GM12878 (cell line): ENCODE data around the gene CEP128. TPM values are rescaled to one million over a fixed set of nuclear protein-coding genes. Genes with fewer than 3 reads are reported as not detected.

Experiments used
- ATAC-seq: fragments of 200-7000 bp; cut with Tn5 transposase; 3 replicates; pipeline ENCODE4 v1.9.1; 2020; ENCODE audit warnings: mild to moderate bottlenecking, moderate library complexity
- BruUV-seq: library from RNA; stranded (reverse); fragments of 400-500 nt; replicated peaks from 2 replicates; lab custom pipeline; 2021; lab: Mats Ljungman, UMichigan
- CTCF ChIA-PET: fragments of 300-600 bp; sonication (Branson Sonifier 250); formaldehyde crosslinking; extraction: SDS; loops from one replicate; lab custom pipeline; 2021; ENCODE audit warnings: inconsistent platforms; lab: Yijun Ruan, JAX
- POLR2A ChIA-PET: fragments of 350-600 bp; formaldehyde crosslinking; extraction: SDS; loops from one replicate; lab custom pipeline; 2021; ENCODE audit warnings: inconsistent platforms; lab: Charles Lee
- RAD21 ChIA-PET: fragments of 300-600 bp; sonication (Branson Sonifier 250); formaldehyde crosslinking; loops from one replicate; lab custom pipeline; 2023; ENCODE audit warnings: antibody characterized with exemption; ENCODE audit not compliant: unreplicated experiment; lab: Charles Lee
- SMC1A ChIA-PET: fragments of 300-600 bp; sonication (Branson Sonifier 250); formaldehyde crosslinking; loops from one replicate; lab custom pipeline; 2023; ENCODE audit not compliant: unreplicated experiment, uncharacterized antibody; lab: Charles Lee
- DNase-seq: peaks from one replicate; pipeline ENCODE4 v3.0.0-alpha.2; 2011; ENCODE audit warnings: low read depth, low spot score
- FAIRE-seq: peaks from 3 replicates; lab custom pipeline; 2011; peaks lifted over from hg19 to GRCh38; lab: Jason Lieb, UNC
- H2AFZ ChIP-seq: 2 replicates; pipeline ENCODE4 v1.6.0; 2011; ENCODE audit warnings: low read depth, low read length, control low read depth; ENCODE audit not compliant: control insufficient read depth
- H3K27ac ChIP-seq: 2 replicates; pipeline ENCODE4 v1.5.1; 2011; ENCODE audit warnings: control low read depth; ENCODE audit not compliant: control insufficient read depth, insufficient read depth
- H3K27me3 ChIP-seq, 2 experiments: replicated peaks in 1 of 2; 2 replicates each; pipeline versions ENCODE4 v1.6.0 to v1.6.1; 2011; ENCODE audit warnings: low read length in 1 of 2; ENCODE audit not compliant: control insufficient read depth in 2 of 2, insufficient read depth in 2 of 2
- H3K36me3 ChIP-seq, 2 experiments: 2 replicates each; pipeline ENCODE4 v1.5.1; 2011; ENCODE audit warnings: low read length in 1 of 2; ENCODE audit not compliant: control insufficient read depth in 2 of 2, insufficient read depth in 2 of 2
- H3K4me1 ChIP-seq: 2 replicates; pipeline ENCODE4 v1.6.1; 2011; ENCODE audit warnings: mild to moderate bottlenecking, low read length, moderate library complexity, mixed read lengths; ENCODE audit not compliant: control insufficient read depth, insufficient read depth
- H3K4me2 ChIP-seq: 2 replicates; pipeline ENCODE4 v1.6.0; 2011; ENCODE audit warnings: control low read depth; ENCODE audit not compliant: control insufficient read depth, insufficient read depth
- H3K4me3 ChIP-seq: fragments of 200-600 bp; sonication (generic); 2 replicates; pipeline ENCODE4 v1.5.1; 2016
- H3K79me2 ChIP-seq: 2 replicates; pipeline ENCODE4 v1.6.0; 2011; ENCODE audit warnings: low read length; ENCODE audit not compliant: control insufficient read depth, insufficient read depth
- H3K9ac ChIP-seq: 2 replicates; pipeline ENCODE4 v1.8.0; 2011; ENCODE audit warnings: low read length, control low read depth, mixed read lengths; ENCODE audit not compliant: control insufficient read depth, insufficient read depth
- H3K9me3 ChIP-seq: replicated peaks from 3 replicates; pipeline ENCODE4 v1.5.1; 2011; ENCODE audit warnings: mild to moderate bottlenecking, low read length; ENCODE audit not compliant: control insufficient read depth, insufficient read depth
- H4K20me1 ChIP-seq: 2 replicates; pipeline ENCODE4 v1.6.0; 2011; ENCODE audit not compliant: control insufficient read depth, insufficient read depth
- ATF7 ChIP-seq: fragments of 450-650 bp; IDR thresholded peaks from 2 replicates; pipeline ENCODE4 v1.6.1; 2016; ENCODE audit warnings: low read depth, mild to moderate bottlenecking
- BRCA1 ChIP-seq: IDR thresholded peaks from 2 replicates; pipeline ENCODE4 v1.6.1; 2011; ENCODE audit warnings: low read depth, low read length, improper control_type of control experiment
- EGR1 ChIP-seq, 2 experiments: IDR thresholded peaks; 1 replicate in 1 of 2; 2 replicates in 1 of 2; pipeline ENCODE4 v1.6.1; 2011 to 2012; ENCODE audit warnings: low read depth in 2 of 2, low read length in 2 of 2, borderline replicate concordance in 1 of 2, mild to moderate bottlenecking in 1 of 2, moderate library complexity in 1 of 2
- EZH2 ChIP-seq: IDR thresholded peaks from 2 replicates; pipeline ENCODE4 v1.6.1; 2012; ENCODE audit warnings: low read depth, mild to moderate bottlenecking, control low read depth, inconsistent platforms, low read length, borderline replicate concordance; ENCODE audit not compliant: control insufficient read depth
- IRF3 ChIP-seq: fragments of 450-650 bp; IDR thresholded peaks from 2 replicates; pipeline ENCODE4 v1.6.1; 2014; ENCODE audit warnings: mild to moderate bottlenecking
- IRF4 ChIP-seq: IDR thresholded peaks from 2 replicates; pipeline ENCODE4 v1.6.1; 2011; ENCODE audit warnings: low read depth, low read length
- IRF5 ChIP-seq: fragments of 450-650 bp; IDR thresholded peaks from 2 replicates; pipeline ENCODE4 v1.6.1; 2017; ENCODE audit warnings: borderline replicate concordance
- KLF5 ChIP-seq: fragments of 450-650 bp; IDR thresholded peaks from 2 replicates; pipeline ENCODE4 v1.6.1; 2014; ENCODE audit warnings: mild to moderate bottlenecking; ENCODE audit not compliant: partially characterized antibody
- LARP7 ChIP-seq: fragments of 450-650 bp; IDR thresholded peaks from 2 replicates; pipeline ENCODE4 v1.6.1; 2017; ENCODE audit warnings: mild to moderate bottlenecking
- RELB ChIP-seq: fragments of 450-650 bp; IDR thresholded peaks from 2 replicates; pipeline ENCODE4 v1.6.1; 2017; ENCODE audit warnings: low read depth, mild to moderate bottlenecking, moderate library complexity
- RUNX3 ChIP-seq: IDR thresholded peaks from 2 replicates; pipeline ENCODE4 v1.6.1; 2012; ENCODE audit warnings: low read length, inconsistent platforms
- SMAD5 ChIP-seq: IDR thresholded peaks from 2 replicates; pipeline ENCODE4 v1.6.1; 2016; ENCODE audit warnings: antibody characterized with exemption, low read depth
- SUPT20H ChIP-seq: IDR thresholded peaks from 2 replicates; pipeline ENCODE4 v1.6.1; 2011; ENCODE audit warnings: low read depth, mild to moderate bottlenecking, low read length, moderate library complexity, borderline replicate concordance; ENCODE audit not compliant: control insufficient read depth
- TCF7 ChIP-seq: IDR thresholded peaks from 2 replicates; pipeline ENCODE4 v1.6.1; 2014; ENCODE audit warnings: antibody characterized with exemption, borderline replicate concordance
- WGBS: methylation state at CpG from one replicate; pipeline ENCODE4 v1.1.6; 2016; ENCODE audit warnings: low lambda C conversion rate; ENCODE audit not compliant: insufficient replicate concordance, insufficient coverage; ENCODE audit errors: missing lambda C conversion rate; 5-methylcytosine and 5-hydroxymethylcytosine counted together
- in situ Hi-C: fragments of 300-500 bp; cut with MboI; formaldehyde crosslinking; loops from 9 replicates; pipeline ENCODE4 v1.14.3; 2018; ENCODE audit warnings: mixed read lengths
- intact Hi-C: fragments of 100-400 bp; cut with micrococcal nuclease; formaldehyde crosslinking; loops from one replicate; pipeline ENCODE4 v1.14.2; 2022; ENCODE audit not compliant: unreplicated experiment
- polyA plus RNA-seq, 11 experiments: library from polyadenylated mRNA; depleted of rRNA in 4 of 11; unstranded in 6 of 11; stranded (reverse) in 5 of 11; fragments of >200 nt; fragmentation: Nextera tagmentation in 4 of 11; fragmentation: Illumina TruSeq in 1 of 11; extraction: Ambion mirVana in 4 of 11; extraction: Trizol in 1 of 11; gene quantifications; 1 replicate in 1 of 11; 2 replicates in 10 of 11; pipeline versions ENCODE4 v1.2.1 to v1.2.3, GENCODE V29; 2011 to 2016; ENCODE audit warnings: inconsistent platforms in 2 of 11, missing spikeins in 2 of 11, low read depth in 1 of 11
- total RNA-seq, 4 experiments: library from RNA; depleted of rRNA in 3 of 4; stranded (reverse); fragments of >200 nt in 3 of 4; fragmentation: Illumina TruSeq in 1 of 4; extraction: Trizol in 1 of 4; gene quantifications; 2 replicates each; pipeline versions ENCODE4 v1.2.1 to v1.2.3, GENCODE V29; 2013 to 2021

Gene CEP128
- total and polyA plus RNA-seq, 10 of the 15 experiments (the other 5 are each of a cell fraction or from before 2014, with no cell fraction given), result 1.1 to 6.7 (median 3.4) TPM

GRCh38 chr14:80776657-80777056 is 164.9 kb downstream of the CEP128 start:
- H3K4me1 ChIP-seq, result no peaks in the 10 kb centered on the region
- TF ChIP-seq SUPT20H, result no peak
- TF ChIP-seq RUNX3, result peak; percentile 37; the same call in 1 of the 2 replicates
- no TSS peak for BruUV-seq
- no peak overlapping the region for H2AFZ ChIP-seq
- no peak overlapping the region for H3K9ac ChIP-seq
- no peak overlapping the region for H3K4me3 ChIP-seq
- no peak for FAIRE-seq
- DNase-seq, result no peak
- intact Hi-C loops, result no loop called here
- H3K4me2 ChIP-seq, result no peak overlapping the region
- no peaks in the 10 kb centered on the region for H4K20me1 ChIP-seq
- WGBS, result 94% methylated on average over 1 of the region's 1 CpG
- ChIA-PET RAD21 (no interaction called here), SMC1A (no interaction called here), CTCF (no interaction called here), POLR2A (no interaction called here)
- no peaks in the 10 kb centered on the region for H3K36me3 ChIP-seq
- H3K9me3 ChIP-seq, result no peaks in the 10 kb centered on the region
- in situ Hi-C loops, result no loop called here
- no peak overlapping the region for H3K27ac ChIP-seq
- no peaks in the 10 kb centered on the region for H3K79me2 ChIP-seq
- no peak for ATAC-seq
- H3K27me3 ChIP-seq, result no peaks in the 10 kb centered on the region

- ATAC-seq (no peak), DNase-seq (no peak), FAIRE-seq (no peak)
- POLR2A ChIA-PET, result no interaction called here
- H3K9me3 ChIP-seq, result no peaks in the 10 kb centered on the region
- no peak overlapping the region for H3K4me3 ChIP-seq
- intact Hi-C loops (no loop called here), in situ Hi-C loops (no loop called here)
- H3K36me3 ChIP-seq, result no peaks in the 10 kb centered on the region
- no peaks in the 10 kb centered on the region for H3K79me2 ChIP-seq
- H4K20me1 ChIP-seq, result no peaks in the 10 kb centered on the region
- CTCF ChIA-PET, result no interaction called here
- no peaks in the 10 kb centered on the region for H3K27me3 ChIP-seq
- H3K4me1 ChIP-seq, result no peaks in the 10 kb centered on the region
- BruUV-seq, result no TSS peak
- RAD21 ChIA-PET, result no interaction called here
- no peak overlapping the region for H3K9ac ChIP-seq
- no peak overlapping the region for H3K4me2 ChIP-seq
- no peak overlapping the region for H3K27ac ChIP-seq
- H2AFZ ChIP-seq, result no peak overlapping the region
- SMC1A ChIA-PET, result no interaction called here
- TF ChIP-seq RELB, result no peak
- no peak for TF ChIP-seq EGR1 (IDR thresholded peaks at IDR 0.05; ENCODE audit: borderline replicate concordance in 1 of 2, low read depth in 2 of 2, low read length in 2 of 2)
- TF ChIP-seq IRF5, result no peak
- TF ChIP-seq SMAD5, result no peak
- no peak for TF ChIP-seq TCF7
- no peak for TF ChIP-seq BRCA1
- TF ChIP-seq LARP7, result no peak
- TF ChIP-seq IRF3, result no peak
- no peak for TF ChIP-seq IRF4
- no peak for TF ChIP-seq KLF5
- no peak for TF ChIP-seq EZH2
- no peak for TF ChIP-seq ATF7
Observed at GRCh38 chr14:80776186-80776585, 165.4 kb downstream of the CEP128 start.
